T-helper 2 cell (primary cell): Measurements from ENCODE around the gene FASTK.

Experiments
- DNase-seq, 5 experiments: peaks; one replicate each; pipeline versions ENCODE4 v3.0.0 to v3.0.0-alpha.2; 2012 to 2022

FASTK gene

DNA sequence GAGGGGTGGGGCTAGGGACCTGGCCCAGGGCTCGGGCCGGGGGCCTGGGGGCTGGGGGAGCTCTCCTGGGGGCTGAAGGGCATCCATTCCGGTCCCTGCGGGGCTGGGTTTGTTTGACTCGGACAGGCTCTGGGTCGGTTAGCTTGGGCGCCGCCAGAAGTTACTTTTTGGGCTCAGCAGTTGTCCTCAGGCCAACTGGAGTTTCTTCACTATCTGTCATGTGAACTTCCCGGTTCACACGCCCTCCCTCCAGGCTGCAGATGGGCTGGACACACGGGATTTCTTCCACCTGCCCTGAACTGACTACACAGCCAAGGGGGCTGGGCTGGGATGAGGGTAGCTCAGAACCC is 17.4 kb downstream of the FASTK start:
- DNase-seq, result no peak

DNA sequence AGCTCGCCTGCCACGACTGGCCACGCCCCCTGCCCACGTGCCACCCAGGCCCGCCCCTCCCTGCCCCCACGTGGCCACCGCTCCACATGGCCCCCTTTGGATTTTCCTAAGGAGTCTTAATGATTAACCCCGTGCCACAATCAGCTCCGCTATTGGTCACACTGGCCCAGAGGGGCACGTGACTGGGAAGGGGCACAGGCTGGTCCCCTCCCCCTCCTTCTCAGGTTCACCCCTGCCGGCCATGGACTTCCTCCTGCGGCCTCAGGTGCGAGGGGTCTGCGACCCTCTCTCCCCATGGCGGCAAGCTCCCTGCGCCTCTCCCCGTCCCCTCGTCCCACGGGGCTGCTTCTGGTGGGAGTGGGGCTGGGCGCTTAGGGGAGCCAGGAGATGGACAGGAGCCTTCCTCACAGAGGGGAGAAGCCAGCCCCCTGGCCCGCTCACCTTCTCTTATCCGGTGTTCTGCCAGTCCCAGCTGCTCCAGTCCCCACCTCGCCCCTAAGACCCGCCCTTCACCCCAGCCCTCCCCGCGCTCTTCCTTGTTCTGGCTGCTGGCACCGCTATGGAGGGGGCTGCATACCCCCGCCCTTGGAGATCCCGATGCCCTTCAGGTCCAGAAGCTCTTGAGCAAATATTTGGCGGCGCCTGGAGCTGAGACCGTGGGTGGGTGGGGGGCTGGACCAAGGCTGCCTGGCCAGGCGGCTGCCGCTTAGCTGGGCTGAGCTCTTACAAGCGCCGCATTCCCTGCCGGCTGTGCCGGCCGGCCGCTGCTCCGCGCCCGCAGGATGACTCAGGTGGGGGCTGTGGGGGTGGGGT is 18.0 kb downstream of the FASTK start:
- no peak for DNase-seq

DNA sequence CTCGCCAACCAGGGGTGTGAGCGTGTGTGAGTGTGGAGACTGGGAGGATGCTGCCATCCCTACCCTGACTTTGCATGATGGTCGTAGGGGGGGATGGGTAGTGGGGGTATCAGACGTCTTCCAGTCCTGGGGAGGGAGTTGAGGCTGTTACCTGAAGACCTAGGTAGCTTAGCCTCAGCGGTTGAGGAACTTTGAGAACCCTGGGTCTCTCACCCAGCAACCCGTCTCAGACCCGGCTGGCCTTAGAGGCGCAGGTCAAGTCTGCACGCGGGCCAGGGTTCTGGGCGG is 18.6 kb downstream of the FASTK start:
- DNase-seq, result no peak

DNA sequence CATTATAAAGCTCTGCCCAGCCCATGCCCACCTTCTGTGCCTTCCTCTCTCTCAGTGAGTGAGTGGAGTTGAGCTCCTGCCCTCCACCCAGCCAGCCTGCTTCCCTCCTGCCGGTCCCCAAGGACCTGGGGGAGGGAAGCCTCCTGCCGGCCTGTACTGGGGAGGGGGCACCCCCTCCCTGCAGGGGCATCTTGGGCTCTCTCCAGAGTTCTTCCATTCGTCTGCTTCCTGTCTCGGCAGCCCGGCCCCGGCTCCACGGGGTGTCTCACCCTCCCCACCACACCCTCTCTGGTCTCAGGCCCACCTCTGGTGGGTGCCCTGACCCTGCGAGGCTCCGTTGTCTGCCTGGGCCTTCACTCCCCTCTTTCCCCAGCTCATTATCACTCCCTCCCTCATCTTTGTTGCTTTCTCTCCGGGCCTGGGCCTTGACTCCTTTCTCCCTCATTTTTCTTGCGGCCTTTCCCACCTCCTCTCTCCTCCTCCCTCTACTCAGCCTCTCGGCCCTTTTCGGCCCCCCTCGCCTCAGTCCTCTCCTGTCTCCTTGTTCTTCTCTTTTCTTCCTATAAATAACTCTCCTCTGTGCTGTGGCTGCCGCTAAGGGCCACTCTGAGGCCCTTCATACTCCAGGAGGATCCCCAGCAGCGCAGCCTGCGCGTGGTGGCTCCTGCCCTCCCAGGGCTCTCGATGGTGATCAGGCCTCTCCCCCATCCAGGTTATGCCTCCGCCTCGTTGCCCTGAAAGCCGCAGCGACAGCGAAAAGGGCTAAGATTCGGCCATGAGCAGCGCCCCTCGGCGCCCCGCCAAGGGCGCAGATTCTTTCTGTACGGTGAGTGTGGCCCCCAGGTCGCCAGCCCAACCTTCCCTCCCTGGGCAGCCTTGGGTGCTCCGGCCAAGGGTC is 19.1 kb downstream of the FASTK start:
- DNase-seq, result no peak

DNA sequence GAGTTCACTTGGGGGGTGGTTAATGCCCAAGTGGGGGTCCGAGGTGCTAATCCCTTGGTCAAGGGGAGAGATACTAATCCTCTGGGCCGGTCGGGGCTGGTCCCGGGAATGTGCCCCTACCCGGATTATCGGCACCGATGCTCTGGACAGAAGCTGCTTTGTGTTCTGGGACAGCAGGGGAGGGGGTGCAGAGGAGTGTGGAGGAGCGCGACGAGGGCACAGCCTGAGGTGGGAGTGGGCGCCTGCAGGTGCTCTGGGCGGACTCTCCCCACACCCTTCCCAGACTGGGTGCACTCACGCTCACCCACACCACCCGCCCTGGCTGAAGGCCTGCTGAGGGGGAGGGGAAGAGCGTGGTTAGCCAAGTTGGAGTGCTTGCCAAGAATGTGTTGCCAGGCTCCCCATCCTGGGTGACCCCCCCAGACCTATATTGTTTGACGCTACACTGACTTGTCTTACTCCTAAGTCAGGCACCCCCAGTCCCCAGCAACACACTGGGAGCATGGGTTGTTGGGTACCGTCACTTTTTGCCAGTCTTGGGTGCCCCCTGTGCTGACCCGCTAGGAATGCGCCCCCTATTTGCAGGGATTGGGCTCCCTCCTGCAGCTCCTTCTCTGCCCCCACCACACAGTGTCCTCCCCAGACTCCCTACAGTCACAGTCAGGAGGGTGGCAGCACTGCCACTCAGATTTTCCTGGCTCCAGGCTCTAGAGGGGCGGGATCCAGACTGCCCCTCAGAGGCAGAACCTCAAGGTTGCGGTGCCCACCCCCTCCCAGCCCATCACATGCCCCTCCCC is 20.0 kb downstream of the FASTK start:
- peak in 1 of 5 experiments; percentile 26 for DNase-seq

DNA sequence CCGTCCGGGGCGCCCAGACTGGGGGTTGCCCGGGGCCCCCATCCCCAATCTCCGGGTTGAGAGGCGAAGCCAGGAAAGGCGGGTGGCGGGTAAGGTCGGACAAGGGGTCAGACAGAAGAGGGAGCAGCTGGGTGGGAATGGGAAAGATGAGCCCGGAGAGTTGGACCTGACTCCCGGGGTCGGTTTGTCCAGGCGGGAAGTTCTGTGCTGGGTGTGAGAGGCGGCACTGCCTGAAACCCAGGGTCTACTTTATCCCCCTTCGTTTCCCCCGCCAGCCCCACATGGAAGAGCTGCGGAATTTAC is 20.5 kb downstream of the FASTK start:
- DNase-seq, result no peak

DNA sequence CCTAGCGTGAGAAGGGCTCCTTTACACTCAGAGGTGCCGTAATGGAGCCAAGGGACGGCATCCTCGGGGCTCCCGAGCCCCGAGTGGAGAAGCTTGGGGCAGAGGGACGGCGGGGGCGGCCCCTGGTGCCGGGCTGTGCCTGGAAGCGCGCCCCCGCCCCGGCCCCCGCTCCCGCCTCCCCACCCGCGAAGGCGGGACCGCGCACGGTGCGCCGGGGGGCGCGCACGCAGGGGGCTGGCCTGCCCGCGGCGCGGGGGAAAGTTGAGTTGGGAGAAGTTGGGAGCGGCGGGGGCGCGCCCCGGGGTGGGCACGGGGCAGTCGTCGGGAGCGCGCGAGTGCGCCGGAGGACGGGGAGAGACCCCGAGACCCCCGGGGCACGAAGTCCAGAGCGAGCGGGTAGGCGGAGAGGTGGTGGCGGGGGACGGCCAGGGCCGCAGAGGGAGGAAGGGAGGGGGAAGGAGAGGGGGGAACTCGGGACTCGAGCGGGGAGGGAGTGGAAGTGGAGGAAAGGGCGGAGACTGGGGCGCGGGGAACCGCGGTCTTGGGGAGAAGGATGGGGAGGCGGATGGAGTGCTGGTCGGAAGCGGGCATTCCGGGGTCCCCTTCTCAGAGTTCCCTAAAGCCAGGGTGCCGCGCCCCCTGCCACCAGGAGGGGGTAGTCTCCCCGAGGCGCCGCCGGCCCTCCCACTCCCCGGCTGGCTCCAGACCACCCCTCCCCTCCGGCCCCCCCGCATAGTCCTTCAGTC is 21.1 kb downstream of the FASTK start, which contains the start of gene SLC4A2:
SLC4A2 (plus strand) TSS at position 223 of the 746 bp plus-strand sequence. CDS start 2,399 bp downstream, outside the sequence.
- peak; percentile 47 to 84 (median 60) for DNase-seq

DNA sequence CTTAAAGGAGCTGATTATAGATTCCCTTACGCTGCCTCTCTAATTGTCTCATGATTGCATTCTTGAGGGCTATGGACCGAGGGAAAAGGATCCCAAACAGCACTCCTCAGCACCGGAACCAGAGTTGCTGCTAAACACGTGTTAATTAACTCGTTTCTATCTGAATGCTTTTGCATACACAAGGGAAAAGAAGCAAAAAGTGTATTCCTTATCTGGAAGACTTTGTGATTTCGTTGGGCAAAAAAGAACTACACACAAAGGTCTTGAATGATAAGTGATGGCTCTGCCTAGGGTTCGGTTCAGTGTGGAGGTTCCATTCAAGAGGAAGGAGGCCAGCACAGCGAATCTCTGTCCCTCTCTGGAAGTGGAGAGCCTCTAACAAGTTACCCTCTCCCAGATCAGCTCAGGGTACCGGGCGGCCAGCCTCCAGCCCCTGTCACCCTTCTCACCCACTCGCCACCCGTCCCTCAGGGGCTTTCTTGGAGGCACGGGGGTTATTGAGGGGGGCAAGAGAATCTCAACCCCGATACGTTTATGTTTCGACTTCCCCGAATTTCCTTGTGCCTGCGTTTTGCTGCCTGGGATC is 21.7 kb downstream of the FASTK start:
- peak in 2 of 5 experiments; percentile 16 to 23 for DNase-seq

DNA sequence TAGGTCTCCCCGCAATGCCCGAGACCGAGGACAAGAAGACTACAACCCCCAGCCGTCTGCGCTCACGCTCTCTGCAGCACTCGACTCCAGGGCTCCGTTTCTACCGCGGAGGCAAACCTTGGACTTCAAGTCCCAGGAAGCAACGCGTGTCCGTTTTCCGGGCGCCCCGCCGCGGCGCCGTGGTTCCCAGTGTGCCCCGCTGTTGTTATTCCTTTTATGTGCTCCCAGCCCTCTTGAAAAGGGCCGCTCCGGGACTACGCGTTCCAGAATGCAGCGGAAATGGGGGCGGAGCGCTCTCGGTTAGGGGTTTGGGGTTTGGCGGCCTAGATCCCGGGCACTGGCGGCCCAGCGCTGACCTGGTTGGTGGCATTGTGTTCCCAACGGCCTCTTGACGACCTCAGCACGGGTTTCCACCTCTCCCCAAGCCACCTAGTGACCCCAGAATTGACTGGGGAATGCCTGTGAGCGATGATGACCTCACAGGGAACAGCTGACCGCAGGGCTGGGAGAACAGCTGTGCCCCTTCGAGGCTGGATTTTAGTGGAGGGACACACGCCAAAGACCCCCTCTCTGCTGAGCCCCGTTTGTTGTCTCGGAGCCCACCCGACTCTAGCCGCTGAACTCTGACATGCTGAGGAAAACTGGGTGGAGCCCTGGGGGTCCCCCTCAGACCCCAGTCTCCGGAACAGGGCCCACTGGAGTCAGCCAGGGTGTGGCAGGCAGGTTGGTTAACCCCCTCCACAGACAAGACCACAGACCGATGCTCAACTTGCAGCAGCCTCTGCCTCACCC is 22.4 kb downstream of the FASTK start:
- DNase-seq, result peak; percentile 89 to 99 (median 96)

DNA sequence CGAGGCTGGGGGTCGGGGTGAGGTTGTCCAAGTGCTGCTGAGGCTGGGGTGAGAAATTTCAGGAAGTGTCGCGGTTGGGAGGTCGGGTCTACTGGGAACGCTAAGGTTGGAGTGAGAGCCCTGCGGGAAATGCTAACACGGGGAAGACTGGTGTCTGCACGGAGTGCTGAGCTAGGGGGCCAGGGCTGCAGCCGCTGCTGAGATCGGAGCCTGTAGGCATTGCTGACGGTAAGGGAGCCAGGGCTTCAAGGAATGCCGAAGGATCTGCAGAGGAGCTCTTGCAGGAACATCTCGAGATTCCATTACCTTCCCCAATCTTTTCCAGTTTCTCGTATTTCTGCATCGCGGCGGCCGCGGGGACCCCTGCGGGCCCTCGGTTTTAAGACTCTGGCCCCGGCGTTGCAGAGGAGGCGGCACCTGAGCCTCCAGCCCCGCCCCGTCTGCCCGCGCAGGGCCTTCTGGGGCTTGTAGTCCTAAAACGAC is 23.1 kb downstream of the FASTK start, which contains the start of gene CDK5:
CDK5 (minus strand) TSS at position 392 of the 483 bp plus-strand sequence; CDS start at position 343, 49 bp downstream.
- no peak for DNase-seq

DNA sequence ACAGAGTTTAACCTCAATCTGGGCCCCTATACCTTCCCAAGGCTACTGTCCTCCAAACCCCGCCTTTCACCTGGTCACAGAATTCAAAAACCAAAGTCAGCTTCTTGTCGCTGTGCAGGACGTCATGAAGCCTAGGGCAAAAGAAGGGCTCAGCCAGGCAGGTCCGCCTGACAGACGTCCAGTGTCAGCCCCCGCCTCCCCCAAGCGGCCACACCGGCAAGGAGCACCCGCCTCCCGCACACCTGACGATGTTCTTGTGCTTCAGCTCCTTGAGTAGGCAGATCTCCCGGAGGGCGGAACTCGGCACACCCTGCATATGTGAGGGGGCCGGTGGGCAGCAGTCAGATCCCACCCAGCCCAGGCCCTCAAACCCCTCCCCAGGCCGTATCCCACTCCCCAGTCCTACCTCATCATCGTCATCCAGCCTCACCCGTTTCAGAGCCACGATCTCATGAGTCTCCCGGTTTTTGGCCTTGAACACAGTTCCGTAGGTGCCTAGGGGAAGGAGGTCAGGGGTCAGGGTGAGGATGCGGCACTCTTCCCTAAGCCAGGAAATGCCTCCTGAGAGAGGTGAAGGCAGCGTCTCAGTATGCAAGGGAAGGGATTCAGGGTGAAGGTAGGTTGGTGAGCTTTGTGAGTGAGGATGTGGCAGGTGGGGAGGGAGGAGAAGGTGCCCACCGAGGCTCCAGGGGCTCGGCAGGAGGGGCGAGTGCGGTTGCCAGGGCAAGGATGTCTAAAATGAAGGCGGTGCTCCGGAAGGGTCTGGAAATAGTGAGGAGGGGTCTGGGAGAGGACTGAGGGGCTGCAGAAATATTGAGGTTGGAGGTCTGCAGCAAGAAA is 23.7 kb downstream of the FASTK start:
- no peak for DNase-seq

DNA sequence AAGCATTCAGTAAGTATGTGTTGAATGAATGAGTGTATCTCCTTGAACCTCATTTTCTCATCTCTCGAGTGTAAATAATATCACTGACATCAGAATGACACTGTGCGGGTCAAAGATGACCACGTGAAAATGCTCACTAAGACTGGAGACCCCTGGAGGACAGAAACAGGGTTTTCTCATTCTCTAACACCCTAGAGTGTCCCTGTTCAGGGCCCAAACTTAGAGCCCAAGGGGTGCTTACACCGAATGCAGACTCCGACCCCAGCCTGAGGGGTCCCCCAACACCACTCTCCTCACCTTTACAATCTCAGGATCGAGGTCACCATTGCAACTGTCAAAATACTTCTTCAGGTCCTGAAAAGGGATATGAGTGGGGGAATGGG is 24.3 kb downstream of the FASTK start:
- DNase-seq, result no peak

DNA sequence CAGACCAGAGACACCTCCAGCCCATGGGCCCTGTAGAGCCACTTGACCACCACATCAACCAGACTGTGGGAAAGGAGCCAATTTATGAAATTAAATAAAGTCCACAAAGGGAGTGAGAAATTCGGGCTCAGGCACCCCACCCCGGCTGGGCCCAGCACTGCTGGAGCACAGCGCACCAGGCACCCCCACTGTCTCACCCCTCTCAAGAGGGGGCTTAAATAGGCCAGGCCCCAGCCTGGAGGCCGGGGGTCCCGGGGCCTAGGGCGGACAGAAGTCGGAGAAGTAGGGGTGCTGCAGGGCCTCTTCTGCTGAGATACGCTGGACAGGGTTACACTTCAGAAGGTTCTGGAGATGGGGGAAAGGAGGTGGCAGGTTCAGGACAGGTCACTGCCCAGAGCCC is 26.9 kb downstream of the FASTK start:
- DNase-seq, result no peak

DNA sequence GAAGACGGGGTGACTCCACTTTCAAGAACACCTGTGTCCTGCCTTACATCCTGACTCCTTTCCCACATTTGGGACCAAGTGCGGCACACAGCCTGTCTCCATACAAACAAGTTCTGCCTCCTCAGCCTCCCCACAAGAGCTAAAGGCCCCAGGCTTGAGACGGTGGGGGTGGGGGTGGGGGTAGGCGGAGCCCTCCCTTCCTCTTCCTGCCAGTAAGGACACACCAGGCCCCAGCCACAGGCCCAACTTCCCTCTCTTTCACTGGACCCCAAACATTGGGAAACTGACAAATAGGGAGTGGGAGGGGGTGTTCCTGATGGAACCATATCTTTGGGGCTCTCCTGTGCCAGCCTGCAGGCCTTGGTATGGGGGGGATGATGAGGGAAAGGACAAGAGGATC is 27.5 kb downstream of the FASTK start:
- DNase-seq, result no peak

DNA sequence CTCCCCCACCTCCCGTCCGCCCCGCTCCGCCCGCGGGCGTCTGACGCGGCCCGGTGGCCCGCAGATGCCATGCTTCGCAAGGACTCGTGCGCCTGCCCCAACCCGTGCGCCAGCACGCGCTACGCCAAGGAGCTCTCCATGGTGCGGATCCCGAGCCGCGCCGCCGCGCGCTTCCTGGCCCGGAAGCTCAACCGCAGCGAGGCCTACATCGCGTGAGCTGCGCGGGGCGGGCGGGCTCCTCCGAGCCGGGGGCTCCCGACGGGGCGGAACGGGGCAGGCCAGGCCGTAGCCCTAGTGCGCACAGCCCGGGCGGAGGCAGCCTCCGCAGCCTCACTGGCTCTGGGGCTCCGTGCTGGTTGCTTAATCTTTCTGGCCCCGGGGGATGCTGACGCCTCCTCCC is 29.5 kb downstream of the FASTK start:
- peak; percentile 20 to 80 (median 39) for DNase-seq

DNA sequence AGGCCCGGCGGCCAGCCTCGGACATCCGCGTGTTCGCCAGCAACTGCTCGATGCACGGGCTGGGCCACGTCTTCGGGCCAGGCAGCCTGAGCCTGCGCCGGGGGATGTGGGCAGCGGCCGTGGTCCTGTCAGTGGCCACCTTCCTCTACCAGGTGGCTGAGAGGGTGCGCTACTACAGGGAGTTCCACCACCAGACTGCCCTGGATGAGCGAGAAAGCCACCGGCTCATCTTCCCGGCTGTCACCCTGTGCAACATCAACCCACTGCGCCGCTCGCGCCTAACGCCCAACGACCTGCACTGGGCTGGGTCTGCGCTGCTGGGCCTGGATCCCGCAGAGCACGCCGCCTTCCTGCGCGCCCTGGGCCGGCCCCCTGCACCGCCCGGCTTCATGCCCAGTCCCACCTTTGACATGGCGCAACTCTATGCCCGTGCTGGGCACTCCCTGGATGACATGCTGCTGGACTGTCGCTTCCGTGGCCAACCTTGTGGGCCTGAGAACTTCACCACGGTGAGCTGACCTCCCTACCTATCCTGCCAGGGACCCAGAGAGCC is 31.6 kb downstream of the FASTK start:
- DNase-seq, result no peak

DNA sequence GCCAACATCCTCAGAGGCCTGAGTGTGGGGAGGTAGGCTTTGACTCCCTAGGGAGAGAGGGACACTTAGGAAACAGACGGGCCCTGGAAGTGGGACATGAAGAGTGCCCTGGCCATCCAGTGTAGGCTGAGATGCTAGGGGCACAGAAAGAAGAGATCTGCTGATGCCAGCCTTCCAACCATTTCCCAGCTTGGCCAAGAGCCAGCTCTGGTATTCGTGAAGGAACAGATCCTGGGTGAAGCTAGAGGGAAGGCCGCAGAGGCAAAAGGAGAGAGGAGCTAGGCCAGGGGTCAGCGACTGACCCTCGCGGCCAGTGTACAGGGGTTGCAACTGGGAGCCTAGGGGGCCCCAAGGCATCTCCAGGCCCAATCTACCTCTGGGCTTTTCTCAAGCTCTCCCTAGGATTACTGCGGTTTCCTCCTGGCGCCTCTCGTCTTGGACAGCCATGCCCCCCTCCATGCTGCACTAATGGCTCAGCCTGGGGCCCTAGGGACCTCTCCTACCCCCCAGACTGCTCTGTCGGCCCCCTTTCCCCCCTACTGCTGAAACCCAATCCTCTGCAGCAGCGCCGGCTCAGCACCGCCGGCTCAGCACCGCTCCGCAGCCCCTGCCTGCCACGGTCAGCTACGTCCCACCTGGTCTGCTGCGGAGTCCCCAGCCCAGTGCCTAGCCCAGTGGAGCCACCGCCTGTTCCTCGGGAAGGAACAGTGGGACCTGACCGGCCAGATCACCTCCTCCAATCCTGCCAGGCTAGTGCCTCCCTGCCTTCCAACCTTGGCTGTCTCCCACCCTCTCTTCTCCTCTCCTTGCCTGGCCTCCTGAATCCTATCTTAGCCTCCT is 32.4 kb downstream of the FASTK start, which contains the start of gene ASIC3:
ASIC3 (plus strand) TSS at position 556 of the 840 bp plus-strand sequence. CDS start 355 bp downstream, outside the sequence.
- no peak for DNase-seq
